Measurements from ENCODE around the gene TTLL12. TPM values are rescaled to one million over a fixed set of nuclear protein-coding genes. Genes with fewer than 3 reads are reported as not detected.

The TTLL12 gene
- total RNA-seq, 1 experiment from 2014 or later, result 100 TPM

DNA sequence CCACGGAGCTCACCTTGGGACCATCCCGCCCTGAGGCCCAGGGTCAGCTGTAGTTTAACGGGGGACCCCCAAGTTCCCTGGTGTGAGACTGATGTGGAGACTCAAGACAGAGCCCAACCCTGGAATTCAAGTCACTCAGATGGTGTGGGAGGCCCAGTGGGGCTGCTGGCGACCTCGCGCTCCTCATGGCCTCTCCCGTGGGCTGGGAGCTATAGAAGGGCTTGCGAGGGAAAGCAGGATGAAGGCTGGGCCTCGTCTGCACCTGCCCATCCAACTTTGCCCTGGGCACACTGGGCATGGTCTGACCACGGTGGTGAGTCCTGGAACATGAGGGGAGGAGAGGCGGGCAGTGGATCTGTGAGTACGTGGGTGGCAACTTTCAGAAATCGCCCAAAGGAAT is 13.6 kb upstream of the TTLL12 start:
- ChIA-PET CTCF (no interaction called here), RAD21 (ENCODE audit: low non-redundant PET in 1 of 2, low total read pairs in 2 of 2, uncharacterized antibody in 2 of 2, unreplicated experiment in 2 of 2) (no interaction called here), POLR2A (interaction anchor here (1.3 kb wide), 1 partner anchor 13 kb away, joined by 3 read pairs; no protein-coding TSS in a partner anchor)
- DNase-seq (ENCODE audit: low read depth, low spot score) (no peak), ATAC-seq (no peak)
- TF ChIP-seq RAD21 (IDR thresholded peaks at IDR 0.05; ENCODE audit: low read depth) (no peak), YY1 (IDR thresholded peaks at IDR 0.05; ENCODE audit: extremely low read depth, insufficient replicate concordance, low read depth, low read length) (no peak), POLR2A (IDR thresholded peaks at IDR 0.05; ENCODE audit: borderline replicate concordance, extremely low read depth, insufficient read depth, insufficient read length) (no peak), SP1 (IDR thresholded peaks at IDR 0.05; ENCODE audit: low read depth) (no peak), ZNF274 (IDR thresholded peaks at IDR 0.05; ENCODE audit: low read depth, low read length) (no peak), EGR1 (IDR thresholded peaks at IDR 0.05; ENCODE audit: low read depth) (no peak), ZFX (IDR thresholded peaks at IDR 0.05) (no peak), CBX3 (IDR thresholded peaks at IDR 0.05; ENCODE audit: low read depth) (no peak), SIN3A (IDR thresholded peaks at IDR 0.05; ENCODE audit: low read depth) (no peak), EZH2phosphoT487 (IDR thresholded peaks at IDR 0.05; ENCODE audit: borderline replicate concordance) (no peak), CEBPB (IDR thresholded peaks at IDR 0.05; ENCODE audit: low read depth) (no peak), FOSL1 (IDR thresholded peaks at IDR 0.05; ENCODE audit: low read depth) (no peak), JUND (IDR thresholded peaks at IDR 0.05) (no peak), POLR2AphosphoS5 (IDR thresholded peaks at IDR 0.05; ENCODE audit: low read depth, low read length) (no peak)
- TF ChIP-seq, protein P1, sequence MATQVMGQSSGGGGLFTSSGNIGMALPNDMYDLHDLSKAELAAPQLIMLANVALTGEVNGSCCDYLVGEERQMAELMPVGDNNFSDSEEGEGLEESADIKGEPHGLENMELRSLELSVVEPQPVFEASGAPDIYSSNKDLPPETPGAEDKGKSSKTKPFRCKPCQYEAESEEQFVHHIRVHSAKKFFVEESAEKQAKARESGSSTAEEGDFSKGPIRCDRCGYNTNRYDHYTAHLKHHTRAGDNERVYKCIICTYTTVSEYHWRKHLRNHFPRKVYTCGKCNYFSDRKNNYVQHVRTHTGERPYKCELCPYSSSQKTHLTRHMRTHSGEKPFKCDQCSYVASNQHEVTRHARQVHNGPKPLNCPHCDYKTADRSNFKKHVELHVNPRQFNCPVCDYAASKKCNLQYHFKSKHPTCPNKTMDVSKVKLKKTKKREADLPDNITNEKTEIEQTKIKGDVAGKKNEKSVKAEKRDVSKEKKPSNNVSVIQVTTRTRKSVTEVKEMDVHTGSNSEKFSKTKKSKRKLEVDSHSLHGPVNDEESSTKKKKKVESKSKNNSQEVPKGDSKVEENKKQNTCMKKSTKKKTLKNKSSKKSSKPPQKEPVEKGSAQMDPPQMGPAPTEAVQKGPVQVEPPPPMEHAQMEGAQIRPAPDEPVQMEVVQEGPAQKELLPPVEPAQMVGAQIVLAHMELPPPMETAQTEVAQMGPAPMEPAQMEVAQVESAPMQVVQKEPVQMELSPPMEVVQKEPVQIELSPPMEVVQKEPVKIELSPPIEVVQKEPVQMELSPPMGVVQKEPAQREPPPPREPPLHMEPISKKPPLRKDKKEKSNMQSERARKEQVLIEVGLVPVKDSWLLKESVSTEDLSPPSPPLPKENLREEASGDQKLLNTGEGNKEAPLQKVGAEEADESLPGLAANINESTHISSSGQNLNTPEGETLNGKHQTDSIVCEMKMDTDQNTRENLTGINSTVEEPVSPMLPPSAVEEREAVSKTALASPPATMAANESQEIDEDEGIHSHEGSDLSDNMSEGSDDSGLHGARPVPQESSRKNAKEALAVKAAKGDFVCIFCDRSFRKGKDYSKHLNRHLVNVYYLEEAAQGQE (IDR thresholded peaks at IDR 0.05; ENCODE audit: low read depth), result no peak
- TF ChIP-seq, protein P2, sequence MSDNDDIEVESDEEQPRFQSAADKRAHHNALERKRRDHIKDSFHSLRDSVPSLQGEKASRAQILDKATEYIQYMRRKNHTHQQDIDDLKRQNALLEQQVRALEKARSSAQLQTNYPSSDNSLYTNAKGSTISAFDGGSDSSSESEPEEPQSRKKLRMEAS (IDR thresholded peaks at IDR 0.05), result no peak
- TF ChIP-seq, protein P3, sequence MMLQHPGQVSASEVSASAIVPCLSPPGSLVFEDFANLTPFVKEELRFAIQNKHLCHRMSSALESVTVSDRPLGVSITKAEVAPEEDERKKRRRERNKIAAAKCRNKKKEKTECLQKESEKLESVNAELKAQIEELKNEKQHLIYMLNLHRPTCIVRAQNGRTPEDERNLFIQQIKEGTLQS (IDR thresholded peaks at IDR 0.05), result no peak
- TF ChIP-seq, protein P4, sequence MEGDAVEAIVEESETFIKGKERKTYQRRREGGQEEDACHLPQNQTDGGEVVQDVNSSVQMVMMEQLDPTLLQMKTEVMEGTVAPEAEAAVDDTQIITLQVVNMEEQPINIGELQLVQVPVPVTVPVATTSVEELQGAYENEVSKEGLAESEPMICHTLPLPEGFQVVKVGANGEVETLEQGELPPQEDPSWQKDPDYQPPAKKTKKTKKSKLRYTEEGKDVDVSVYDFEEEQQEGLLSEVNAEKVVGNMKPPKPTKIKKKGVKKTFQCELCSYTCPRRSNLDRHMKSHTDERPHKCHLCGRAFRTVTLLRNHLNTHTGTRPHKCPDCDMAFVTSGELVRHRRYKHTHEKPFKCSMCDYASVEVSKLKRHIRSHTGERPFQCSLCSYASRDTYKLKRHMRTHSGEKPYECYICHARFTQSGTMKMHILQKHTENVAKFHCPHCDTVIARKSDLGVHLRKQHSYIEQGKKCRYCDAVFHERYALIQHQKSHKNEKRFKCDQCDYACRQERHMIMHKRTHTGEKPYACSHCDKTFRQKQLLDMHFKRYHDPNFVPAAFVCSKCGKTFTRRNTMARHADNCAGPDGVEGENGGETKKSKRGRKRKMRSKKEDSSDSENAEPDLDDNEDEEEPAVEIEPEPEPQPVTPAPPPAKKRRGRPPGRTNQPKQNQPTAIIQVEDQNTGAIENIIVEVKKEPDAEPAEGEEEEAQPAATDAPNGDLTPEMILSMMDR (IDR thresholded peaks at IDR 0.05 in 2 of 3, conservative IDR thresholded peaks at IDR 0.05 in 1 of 3; ENCODE audit: borderline replicate concordance in 1 of 3, insufficient read depth in 1 of 3, low read depth in 2 of 3, low read length in 2 of 3), result no peak
- Histone ChIP-seq H3K9me3 (ENCODE audit: control insufficient read depth in 1 of 2, insufficient read depth in 1 of 2, low read depth in 1 of 2, low read length in 2 of 2) (no peaks in the 10 kb centered on the region), H3K4me2 (ENCODE audit: low read length) (no peak overlapping the region), H3K4me3 (replicated peaks in 1 of 2; ENCODE audit: low read depth in 1 of 2, low read length in 2 of 2) (no peak overlapping the region), H4K20me1 (ENCODE audit: insufficient read depth) (no peaks in the 10 kb centered on the region), H3K27ac (ENCODE audit: low read depth, low read length) (no peak overlapping the region), H3K36me3 (ENCODE audit: control insufficient read depth in 1 of 2, insufficient read depth in 2 of 2, low read length in 2 of 2) (no peaks in the 10 kb centered on the region), H3K27me3 (ENCODE audit: insufficient read depth, low read length) (no peaks in the 10 kb centered on the region), H2AFZ (ENCODE audit: low read depth, low read length, poor library complexity, severe bottlenecking) (no peak overlapping the region), H3K79me2 (ENCODE audit: insufficient read depth, low read length) (no peaks in the 10 kb centered on the region), H3K4me1 (ENCODE audit: control insufficient read depth in 1 of 2, insufficient read depth in 2 of 2, low read length in 2 of 2) (peaks cover 12 to 22% of the 10 kb centered on the region in 2 experiments), H3K9ac (ENCODE audit: low read length) (no peak overlapping the region), H3K9me2 (ENCODE audit: insufficient read depth) (no peaks in the 10 kb centered on the region)
- intact Hi-C loops (cut with micrococcal nuclease), result no loop called here
- no TSS peak for BruUV-seq (replicated peaks)

Measured in HCT116 (cell line).